Left lung (tissue), 10 donors: ENCODE results near the gene TMEM72. TPM values are rescaled to one million over a fixed set of nuclear protein-coding genes. Genes with fewer than 3 reads are reported as not detected.

Experiments
- ATAC-seq: fragments of 200-7000 bp; cut with Tn5 transposase; one replicate; pipeline ENCODE4 v1.9.1; 2020; ENCODE audit warnings: moderate library complexity
- DNase-seq, 4 donors: peaks; one replicate each; pipeline ENCODE4 v3.0.0-alpha.2; 2013 to 2020
- H3K27ac ChIP-seq, 2 donors: fragments of 200-600 bp; sonication (generic) in 1 of 2; one replicate each; pipeline versions ENCODE4 v1.5.0 to v1.8.0; 2020 to 2021
- H3K27me3 ChIP-seq, 2 donors: fragments of 200-600 bp; sonication (generic) in 1 of 2; one replicate each; pipeline versions ENCODE4 v1.5.0 to v1.8.0; 2020 to 2021
- H3K36me3 ChIP-seq, 2 donors: fragments of 200-600 bp; sonication (generic) in 1 of 2; one replicate each; pipeline versions ENCODE4 v1.5.0 to v1.8.0; 2020 to 2021
- H3K4me1 ChIP-seq, 2 donors: fragments of 200-600 bp; one replicate each; pipeline ENCODE4 v1.8.0; 2021
- H3K4me3 ChIP-seq, 2 donors: fragments of 200-600 bp; sonication (generic) in 1 of 2; one replicate each; pipeline versions ENCODE4 v1.5.0 to v1.8.0; 2020 to 2021; ENCODE audit warnings: mild to moderate bottlenecking in 1 of 2
- H3K9me3 ChIP-seq, 2 donors: fragments of 200-600 bp; sonication (generic) in 1 of 2; one replicate each; pipeline versions ENCODE4 v1.5.0 to v1.8.0; 2020 to 2021
- CTCF ChIP-seq, 2 donors: fragments of 200-600 bp; sonication (generic) in 1 of 2; IDR thresholded peaks; one replicate each; pipeline versions ENCODE4 v1.5.0 to v1.8.0; 2021; ENCODE audit warnings: antibody characterized with exemption in 2 of 2
- intact Hi-C, 2 donors: fragments of 100-400 bp; cut with DNase I; formaldehyde crosslinking; loops; one replicate each; pipeline versions ENCODE4 v1.11.2 to v1.14.2; 2022
- polyA plus RNA-seq, 6 donors: library from polyadenylated mRNA; unstranded; fragments of 120-200 nt; gene quantifications; one replicate each; pipeline ENCODE4 v1.2.1, GENCODE V29; 2013; ENCODE audit not compliant: insufficient read length in 6 of 6
- total RNA-seq, 2 donors: library from RNA; stranded (reverse); fragmentation: NEBNext Ultra II Directional; extraction: Animal tissue kit (Norgen Biotek cat#: 25700); gene quantifications; one replicate each; pipeline ENCODE4 v1.2.1, GENCODE V29; 2021
- donor health status: DM: no; HTN: yes; CAD: no.
- donor health status: DM: no; HTN: no; CAD: no.

Gene TMEM72
- total and polyA plus RNA-seq, 8 donors: 0.23 to 2.2 (median 1.7) TPM; not detected in 1

GRCh38 chr10:44936314-44936975 is 25.3 kb downstream of the TMEM72 start:
- H3K9me3 ChIP-seq: no peaks in the 10 kb centered on the region

GRCh38 chr10:44937196-44938005 is 26.3 kb downstream of the TMEM72 start:
- Histone ChIP-seq H3K4me3 (no peak overlapping the region), H3K36me3 (no peaks in the 10 kb centered on the region), H3K9me3 (no peaks in the 10 kb centered on the region), H3K27ac (no peak overlapping the region), H3K27me3 (no peaks in the 10 kb centered on the region), H3K4me1 (peaks cover 8 to 77% of the 10 kb centered on the region in 2 donors)
- TF ChIP-seq CTCF (IDR thresholded peaks at IDR 0.05): no peak
- ATAC-seq (no peak), DNase-seq (peak in 1 of 4 donors; percentile 30)
- intact Hi-C loops: no loop called here

More at GRCh38 chr10:44936314-44936975, 25.3 kb downstream of the TMEM72 start:
- Histone ChIP-seq H3K4me1 (peaks cover 8 to 78% of the 10 kb centered on the region in 2 donors), H3K4me3 (no peak overlapping the region), H3K27ac (peak overlapping the region in 1 of 2 donors; percentile 45), H3K27me3 (no peaks in the 10 kb centered on the region), H3K36me3 (no peaks in the 10 kb centered on the region)
- no peak for ATAC-seq
- intact Hi-C loops: no loop called here
- no peak for TF ChIP-seq CTCF (IDR thresholded peaks at IDR 0.05)
- no peak for DNase-seq

GRCh38 chr10:44938956-44939355 is 27.8 kb downstream of the TMEM72 start:
- Histone ChIP-seq H3K36me3 (no peaks in the 10 kb centered on the region), H3K4me3 (no peak overlapping the region), H3K27me3 (no peaks in the 10 kb centered on the region), H3K27ac (peak overlapping the region in 1 of 2 donors; percentile 54), H3K4me1 (peaks cover 8 to 64% of the 10 kb centered on the region in 2 donors), H3K9me3 (no peaks in the 10 kb centered on the region)
- intact Hi-C loops: no loop called here
- DNase-seq: no peak
- TF ChIP-seq CTCF (IDR thresholded peaks at IDR 0.05): no peak
- no peak for ATAC-seq

GRCh38 chr10:44939691-44940401 is 28.7 kb downstream of the TMEM72 start:
- DNase-seq (no peak), ATAC-seq (peak; percentile 47)
- Histone ChIP-seq H3K36me3 (no peaks in the 10 kb centered on the region), H3K4me1 (peaks cover 8 to 57% of the 10 kb centered on the region in 2 donors), H3K4me3 (no peak overlapping the region), H3K9me3 (peaks cover 0 to 7% of the 10 kb centered on the region in 2 donors), H3K27me3 (no peaks in the 10 kb centered on the region), H3K27ac (peak overlapping the region in 1 of 2 donors; percentile 54)
- TF ChIP-seq CTCF (IDR thresholded peaks at IDR 0.05): no peak
- intact Hi-C loops: no loop called here
